ENCODE results near the gene FLNC.

GRCh38 chr7:128865996-128866877 lies 36.0 kb downstream of the FLNC start:
- TF ChIP-seq BHLHE40 (IDR thresholded peaks at IDR 0.05; ENCODE audit: borderline replicate concordance) (no peak), FOXK2 (IDR thresholded peaks at IDR 0.05) (no peak), FOXM1 (IDR thresholded peaks at IDR 0.05; ENCODE audit: borderline replicate concordance) (no peak), SP1 (IDR thresholded peaks at IDR 0.05) (no peak), ARNT (IDR thresholded peaks at IDR 0.05) (no peak), HDGF (IDR thresholded peaks at IDR 0.05; ENCODE audit: borderline replicate concordance) (no peak), LEF1 (IDR thresholded peaks at IDR 0.05; ENCODE audit: borderline replicate concordance) (no peak)
- TF ChIP-seq, protein P1, sequence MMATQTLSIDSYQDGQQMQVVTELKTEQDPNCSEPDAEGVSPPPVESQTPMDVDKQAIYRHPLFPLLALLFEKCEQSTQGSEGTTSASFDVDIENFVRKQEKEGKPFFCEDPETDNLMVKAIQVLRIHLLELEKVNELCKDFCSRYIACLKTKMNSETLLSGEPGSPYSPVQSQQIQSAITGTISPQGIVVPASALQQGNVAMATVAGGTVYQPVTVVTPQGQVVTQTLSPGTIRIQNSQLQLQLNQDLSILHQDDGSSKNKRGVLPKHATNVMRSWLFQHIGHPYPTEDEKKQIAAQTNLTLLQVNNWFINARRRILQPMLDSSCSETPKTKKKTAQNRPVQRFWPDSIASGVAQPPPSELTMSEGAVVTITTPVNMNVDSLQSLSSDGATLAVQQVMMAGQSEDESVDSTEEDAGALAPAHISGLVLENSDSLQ (IDR thresholded peaks at IDR 0.05): no peak
